Hepatocyte (in vitro differentiated cells): ENCODE results near the gene DNAJC5.

Experiments used
- CTCF ChIP-seq: fragments of 200-600 bp; sonication (generic); IDR thresholded peaks from 2 replicates; pipeline ENCODE4 v1.5.1; 2016; ENCODE audit warnings: antibody characterized with exemption, mild to moderate bottlenecking; ENCODE audit not compliant: poor library complexity
- EZH2 ChIP-seq: fragments of 200-600 bp; sonication (generic); IDR thresholded peaks from 2 replicates; pipeline ENCODE4 v1.6.1; 2016; ENCODE audit warnings: antibody characterized with exemption, mild to moderate bottlenecking, borderline replicate concordance

- TF ChIP-seq CTCF: no peak
- TF ChIP-seq EZH2: no peak
These were observed 73.4 kb downstream of the DNAJC5 start for GRCh38 chr20:63968136-63968927.
